CD4-positive, CD25-positive, alpha-beta regulatory T cell (primary cell): ENCODE measurements around the gene REPIN1. TPM values are rescaled to one million over a fixed set of nuclear protein-coding genes. Genes with fewer than 3 reads are reported as not detected.

Experiments used
- ATAC-seq, 2 donors: fragments of 150-1000 bp; cut with Tn5 transposase; one replicate each; pipeline ENCODE4 v1.10.0; 2021; ENCODE audit warnings: low read depth in 2 of 2, moderate number of reproducible peaks in 2 of 2, moderate library complexity in 1 of 2
- DNase-seq, 3 donors: peaks; one replicate each; pipeline versions ENCODE4 v3.0.0 to v3.0.0-alpha.2; 2012 to 2022; ENCODE audit warnings: mixed read lengths in 1 of 3
- H3K27ac ChIP-seq: one replicate; pipeline ENCODE4 v1.7.0; 2013; ENCODE audit warnings: mild to moderate bottlenecking, low read length; ENCODE audit not compliant: insufficient read depth, poor library complexity, severe bottlenecking
- H3K27me3 ChIP-seq: one replicate; pipeline ENCODE4 v1.7.0; 2013; ENCODE audit warnings: low read length; ENCODE audit not compliant: control insufficient read depth, insufficient read depth
- H3K36me3 ChIP-seq: one replicate; pipeline ENCODE4 v1.7.0; 2013; ENCODE audit warnings: mild to moderate bottlenecking, low read length, moderate library complexity; ENCODE audit not compliant: control insufficient read depth, insufficient read depth
- H3K4me1 ChIP-seq: 2 replicates; pipeline ENCODE4 v1.7.0; 2013; ENCODE audit warnings: mild to moderate bottlenecking, low read length; ENCODE audit not compliant: insufficient read depth, control insufficient read depth, poor library complexity, severe bottlenecking
- H3K4me3 ChIP-seq: one replicate; pipeline ENCODE4 v1.7.0; 2013; ENCODE audit warnings: low read depth, mild to moderate bottlenecking, low read length, moderate library complexity
- H3K9me3 ChIP-seq, 2 experiments: 1 replicate in 1 of 2; 2 replicates in 1 of 2; pipeline ENCODE4 v1.7.0; 2013; ENCODE audit warnings: low read length in 2 of 2, mild to moderate bottlenecking in 1 of 2, moderate library complexity in 1 of 2; ENCODE audit not compliant: control insufficient read depth in 2 of 2
- H3K27ac Mint-ChIP-seq, 3 donors: one replicate each; pipeline ENCODE4 v1.8.0; 2020 to 2022; ENCODE audit warnings: mild to moderate bottlenecking in 3 of 3, mixed read lengths in 3 of 3, moderate library complexity in 2 of 3
- H3K27me3 Mint-ChIP-seq: one replicate; pipeline ENCODE4 v1.8.0; 2022; ENCODE audit warnings: mild to moderate bottlenecking, mixed read lengths
- H3K36me3 Mint-ChIP-seq: one replicate; pipeline ENCODE4 v1.8.0; 2020; ENCODE audit warnings: mixed read lengths
- H3K4me1 Mint-ChIP-seq, 4 donors: one replicate each; pipeline ENCODE4 v1.8.0; 2020 to 2022; ENCODE audit warnings: mixed read lengths in 4 of 4, mild to moderate bottlenecking in 1 of 4
- H3K4me3 Mint-ChIP-seq, 4 donors: one replicate each; pipeline ENCODE4 v1.8.0; 2020 to 2022; ENCODE audit warnings: mild to moderate bottlenecking in 4 of 4, mixed read lengths in 4 of 4, moderate library complexity in 3 of 4
- H3K9me3 Mint-ChIP-seq, 7 donors: one replicate each; pipeline ENCODE4 v1.8.0; 2020 to 2022; ENCODE audit warnings: mixed read lengths in 7 of 7, mild to moderate bottlenecking in 3 of 7, moderate library complexity in 2 of 7
- polyA plus RNA-seq, 4 donors: library from polyadenylated mRNA; unstranded; fragments of 300-500 nt; fragmentation: Illumina TruSeq; gene quantifications; one replicate each; pipeline ENCODE4 v1.2.3, GENCODE V29; 2021
- total RNA-seq: library from RNA; stranded (reverse); gene quantifications from one replicate; pipeline ENCODE4 v1.2.3, GENCODE V29; 2022

REPIN1 gene
- total and polyA plus RNA-seq, 5 donors from 2014 or later = 22.5 to 40.3 (median 29.7) TPM

- Histone ChIP-seq H3K4me1 (peaks cover 23% of the 10 kb centered on the region), H3K36me3 (peaks cover 4% of the 10 kb centered on the region), H3K27me3 (no peaks in the 10 kb centered on the region), H3K9me3 (no peaks in the 10 kb centered on the region), H3K4me3 (no peak overlapping the region), H3K27ac (no peak overlapping the region)
- Mint-ChIP-seq H3K27me3 (no peaks in the 10 kb centered on the region), H3K4me1 (peaks cover 7 to 56% (median 27%) of the 10 kb centered on the region in 4 donors), H3K36me3 (peaks cover 15% of the 10 kb centered on the region), H3K27ac (no peak overlapping the region), H3K4me3 (peak overlapping the region in 1 of 4 donors; percentile 88), H3K9me3 (peaks cover 0 to 2% (median 0%) of the 10 kb centered on the region in 7 donors)
- no peak for ATAC-seq
- no peak for DNase-seq
Observed at GRCh38 chr7:150371131-150371995, 2.7 kb downstream of the REPIN1 start.

- Mint-ChIP-seq H3K36me3 (peaks cover 15% of the 10 kb centered on the region), H3K27me3 (no peaks in the 10 kb centered on the region), H3K9me3 (peaks cover 0 to 2% (median 0%) of the 10 kb centered on the region in 7 donors), H3K27ac (no peak overlapping the region), H3K4me1 (peaks cover 7 to 58% (median 29%) of the 10 kb centered on the region in 4 donors), H3K4me3 (no peak overlapping the region)
- DNase-seq = no peak
- H3K36me3 ChIP-seq = peaks cover 4% of the 10 kb centered on the region
- no peaks in the 10 kb centered on the region for H3K9me3 ChIP-seq
- ATAC-seq = no peak
- H3K4me3 ChIP-seq = no peak overlapping the region
- no peaks in the 10 kb centered on the region for H3K27me3 ChIP-seq
- H3K27ac ChIP-seq = no peak overlapping the region
- H3K4me1 ChIP-seq = peaks cover 23% of the 10 kb centered on the region
Observed at GRCh38 chr7:150371996-150372270, 3.3 kb downstream of the REPIN1 start.

GRCh38 chr7:150372271-150373048 is 3.8 kb downstream of the REPIN1 start:
- H3K9me3 Mint-ChIP-seq = peaks cover 0 to 2% (median 0%) of the 10 kb centered on the region in 7 donors
- DNase-seq (no peak), ATAC-seq (no peak)
- no peaks in the 10 kb centered on the region for H3K27me3 Mint-ChIP-seq
- peak overlapping the region in 1 of 4 donors; percentile 82 for H3K4me3 Mint-ChIP-seq
- Histone ChIP-seq H3K4me1 (peaks cover 23% of the 10 kb centered on the region), H3K27ac (no peak overlapping the region), H3K9me3 (no peaks in the 10 kb centered on the region), H3K4me3 (no peak overlapping the region), H3K36me3 (peaks cover 4% of the 10 kb centered on the region), H3K27me3 (no peaks in the 10 kb centered on the region)
- H3K27ac Mint-ChIP-seq = no peak overlapping the region
- H3K36me3 Mint-ChIP-seq = peaks cover 15% of the 10 kb centered on the region
- H3K4me1 Mint-ChIP-seq = peaks cover 7 to 58% (median 30%) of the 10 kb centered on the region in 4 donors

GRCh38 chr7:150373049-150373801 is 4.6 kb downstream of the REPIN1 start:
- DNase-seq (no peak), ATAC-seq (no peak)
- Mint-ChIP-seq H3K27ac (peak overlapping the region in 2 of 3 donors; percentile 42 to 67), H3K9me3 (peaks cover 0 to 2% (median 0%) of the 10 kb centered on the region in 7 donors), H3K36me3 (peaks cover 15% of the 10 kb centered on the region), H3K27me3 (no peaks in the 10 kb centered on the region), H3K4me1 (peaks cover 7 to 60% (median 33%) of the 10 kb centered on the region in 4 donors), H3K4me3 (peak overlapping the region in 2 of 4 donors; percentile 52 to 82)
- H3K9me3 ChIP-seq = no peaks in the 10 kb centered on the region
- no peak overlapping the region for H3K27ac ChIP-seq
- peaks cover 4% of the 10 kb centered on the region for H3K36me3 ChIP-seq
- H3K27me3 ChIP-seq = no peaks in the 10 kb centered on the region
- H3K4me1 ChIP-seq = peaks cover 24% of the 10 kb centered on the region
- no peak overlapping the region for H3K4me3 ChIP-seq

- Histone ChIP-seq H3K9me3 (no peaks in the 10 kb centered on the region), H3K4me1 (peaks cover 25% of the 10 kb centered on the region), H3K4me3 (no peak overlapping the region), H3K36me3 (peaks cover 4% of the 10 kb centered on the region), H3K27ac (no peak overlapping the region), H3K27me3 (no peaks in the 10 kb centered on the region)
- Mint-ChIP-seq H3K9me3 (peaks cover 0 to 2% (median 0%) of the 10 kb centered on the region in 7 donors), H3K27me3 (no peaks in the 10 kb centered on the region), H3K4me1 (peaks cover 7 to 63% (median 34%) of the 10 kb centered on the region in 4 donors), H3K4me3 (peak overlapping the region in 1 of 4 donors; percentile 82), H3K27ac (no peak overlapping the region), H3K36me3 (peaks cover 15% of the 10 kb centered on the region)
- no peak for DNase-seq
- no peak for ATAC-seq
Observed at GRCh38 chr7:150374026-150374425, 5.4 kb downstream of the REPIN1 start.

GRCh38 chr7:150374472-150374871 is 5.8 kb downstream of the REPIN1 start:
- H3K9me3 Mint-ChIP-seq = peaks cover 0 to 2% (median 0%) of the 10 kb centered on the region in 7 donors
- DNase-seq (no peak), ATAC-seq (no peak)
- no peak overlapping the region for H3K4me3 ChIP-seq
- H3K4me1 ChIP-seq = peaks cover 24% of the 10 kb centered on the region
- H3K36me3 ChIP-seq = peaks cover 4% of the 10 kb centered on the region
- peaks cover 7 to 58% (median 32%) of the 10 kb centered on the region in 4 donors for H3K4me1 Mint-ChIP-seq
- no peak overlapping the region for H3K27ac Mint-ChIP-seq
- H3K27me3 ChIP-seq = no peaks in the 10 kb centered on the region
- H3K36me3 Mint-ChIP-seq = peaks cover 15% of the 10 kb centered on the region
- no peaks in the 10 kb centered on the region for H3K27me3 Mint-ChIP-seq
- no peaks in the 10 kb centered on the region for H3K9me3 ChIP-seq
- no peak overlapping the region for H3K27ac ChIP-seq
- peak overlapping the region in 1 of 4 donors; percentile 82 for H3K4me3 Mint-ChIP-seq
